H9 (cell line): ENCODE data around the gene KAT2B. TPM values are rescaled to one million over a fixed set of nuclear protein-coding genes. Genes with fewer than 3 reads are reported as not detected.

ENCODE experiments used
- DNase-seq: peaks from one replicate; pipeline ENCODE4 v3.0.0-alpha.2; 2017
- H2AFZ ChIP-seq: one replicate; pipeline ENCODE4 v1.6.1; 2013; ENCODE audit warnings: mild to moderate bottlenecking, low read length, control low read depth, moderate library complexity
- H2AK5ac ChIP-seq: 2 replicates; pipeline ENCODE4 v1.6.1; 2013; ENCODE audit warnings: low read length, control low read depth, mixed read lengths; ENCODE audit not compliant: insufficient read length
- H2BK120ac ChIP-seq: one replicate; pipeline ENCODE4 v1.6.1; 2013; ENCODE audit warnings: low read depth, mild to moderate bottlenecking, low read length, control low read depth, inconsistent platforms; ENCODE audit not compliant: poor library complexity, severe bottlenecking
- H2BK12ac ChIP-seq: 2 replicates; pipeline ENCODE4 v1.6.1; 2013; ENCODE audit warnings: low read length, control low read depth, mixed read lengths, low read depth; ENCODE audit not compliant: insufficient read length
- H2BK15ac ChIP-seq: 2 replicates; pipeline ENCODE4 v1.6.1; 2013; ENCODE audit warnings: low read depth, low read length, control low read depth
- H2BK20ac ChIP-seq: one replicate; pipeline ENCODE4 v1.6.1; 2013; ENCODE audit warnings: low read depth, mild to moderate bottlenecking, low read length, control low read depth, inconsistent platforms; ENCODE audit not compliant: poor library complexity, severe bottlenecking
- H2BK5ac ChIP-seq: 2 replicates; pipeline ENCODE4 v1.6.1; 2013; ENCODE audit warnings: low read length, control low read depth, mixed read lengths; ENCODE audit not compliant: insufficient read length
- H3K14ac ChIP-seq: 2 replicates; pipeline ENCODE4 v1.6.1; 2013; ENCODE audit warnings: low read length, control low read depth; ENCODE audit not compliant: insufficient read depth
- H3K18ac ChIP-seq: 2 replicates; pipeline ENCODE4 v1.6.1; 2013; ENCODE audit warnings: low read depth, mild to moderate bottlenecking, mixed read lengths, low read length, control low read depth; ENCODE audit not compliant: insufficient read length
- H3K23ac ChIP-seq: 2 replicates; pipeline ENCODE4 v1.6.1; 2013; ENCODE audit warnings: low read length, control low read depth, mixed read lengths, low read depth; ENCODE audit not compliant: insufficient read length
- H3K23me2 ChIP-seq: 2 replicates; pipeline ENCODE4 v1.6.1; 2013; ENCODE audit warnings: low read depth, mild to moderate bottlenecking, mixed read lengths, low read length, control low read depth; ENCODE audit not compliant: insufficient read length, poor library complexity, severe bottlenecking
- H3K27ac ChIP-seq: 2 replicates; pipeline ENCODE4 v1.5.1; 2013; ENCODE audit warnings: low read length, control low read depth, mixed read lengths, low read depth; ENCODE audit not compliant: insufficient read length
- H3K27me3 ChIP-seq: 2 replicates; pipeline ENCODE4 v1.6.1; 2013; ENCODE audit warnings: low read length, control low read depth, inconsistent platforms; ENCODE audit not compliant: insufficient read depth
- H3K4ac ChIP-seq: 2 replicates; pipeline ENCODE4 v1.6.1; 2013; ENCODE audit warnings: low read depth, mild to moderate bottlenecking, control low read depth, inconsistent platforms, low read length, moderate library complexity
- H3K4me1 ChIP-seq: 2 replicates; pipeline ENCODE4 v1.6.1; 2013; ENCODE audit warnings: low read length, control low read depth, inconsistent platforms; ENCODE audit not compliant: insufficient read depth
- H3K4me2 ChIP-seq: 2 replicates; pipeline ENCODE4 v1.6.1; 2013; ENCODE audit warnings: low read length, control low read depth, mixed read lengths; ENCODE audit not compliant: insufficient read length, insufficient read depth
- H3K56ac ChIP-seq: 2 replicates; pipeline ENCODE4 v1.6.1; 2013; ENCODE audit warnings: low read depth, mild to moderate bottlenecking, mixed read lengths, low read length, control low read depth; ENCODE audit not compliant: insufficient read length
- H3K79me1 ChIP-seq: 2 replicates; pipeline ENCODE4 v1.6.1; 2013; ENCODE audit warnings: low read depth, mild to moderate bottlenecking, moderate library complexity, low read length, control low read depth, inconsistent platforms; ENCODE audit not compliant: insufficient read depth, poor library complexity, severe bottlenecking
- H3K79me2 ChIP-seq: 2 replicates; pipeline ENCODE4 v1.6.1; 2013; ENCODE audit warnings: low read length, control low read depth, inconsistent platforms; ENCODE audit not compliant: insufficient read depth
- H3K9ac ChIP-seq: 2 replicates; pipeline ENCODE4 v1.6.1; 2013; ENCODE audit warnings: low read length, control low read depth, mixed read lengths; ENCODE audit not compliant: insufficient read length; ENCODE audit errors: extremely low read depth
- H3K9me3 ChIP-seq: one replicate; pipeline ENCODE4 v1.6.1; 2013; ENCODE audit warnings: low read depth, low read length, inconsistent platforms; ENCODE audit not compliant: control insufficient read depth
- H3T11ph ChIP-seq: one replicate; pipeline ENCODE4 v1.6.1; 2013; ENCODE audit warnings: mild to moderate bottlenecking, low read length, control low read depth, inconsistent platforms
- H4K20me1 ChIP-seq: one replicate; pipeline ENCODE4 v1.6.1; 2013; ENCODE audit not compliant: control insufficient read depth, insufficient read length, insufficient read depth
- H4K5ac ChIP-seq: 2 replicates; pipeline ENCODE4 v1.6.1; 2013; ENCODE audit warnings: low read depth, mild to moderate bottlenecking, mixed read lengths, low read length, control low read depth; ENCODE audit not compliant: insufficient read length
- H4K8ac ChIP-seq: replicated peaks from 2 replicates; pipeline ENCODE4 v1.6.1; 2013; ENCODE audit warnings: low read length, control low read depth, mixed read lengths, low read depth; ENCODE audit not compliant: insufficient read length
- H4K91ac ChIP-seq: 2 replicates; pipeline ENCODE4 v1.6.1; 2013; ENCODE audit warnings: low read depth, mild to moderate bottlenecking, moderate library complexity, mixed read lengths, low read length, control low read depth; ENCODE audit not compliant: insufficient read length
- H3K27ac Mint-ChIP-seq, 3 experiments: 2 replicates in 2 of 3; 3 replicates in 1 of 3; pipeline ENCODE4 v1.8.0; 2020 to 2021; ENCODE audit warnings: mixed read lengths in 3 of 3, mild to moderate bottlenecking in 1 of 3, moderate library complexity in 1 of 3
- H3K27me3 Mint-ChIP-seq: 2 replicates; pipeline ENCODE4 v1.8.0; 2021; ENCODE audit warnings: low read depth, mild to moderate bottlenecking, moderate library complexity, mixed read lengths
- H3K36me3 Mint-ChIP-seq, 3 experiments: 2 replicates in 2 of 3; 3 replicates in 1 of 3; pipeline ENCODE4 v1.8.0; 2020 to 2021; ENCODE audit warnings: low read depth in 3 of 3, mixed read lengths in 3 of 3; ENCODE audit not compliant: insufficient read depth in 1 of 3
- H3K4me1 Mint-ChIP-seq, 2 experiments: 2 replicates each; pipeline ENCODE4 v1.8.0; 2020; ENCODE audit warnings: mixed read lengths in 2 of 2
- H3K4me3 Mint-ChIP-seq, 2 experiments: 2 replicates in 1 of 2; 3 replicates in 1 of 2; pipeline ENCODE4 v1.8.0; 2020 to 2021; ENCODE audit warnings: mild to moderate bottlenecking in 2 of 2, mixed read lengths in 2 of 2, moderate library complexity in 1 of 2
- H3K9me3 Mint-ChIP-seq, 2 experiments: 2 replicates in 1 of 2; 3 replicates in 1 of 2; pipeline ENCODE4 v1.8.0; 2020; ENCODE audit warnings: mild to moderate bottlenecking in 2 of 2, mixed read lengths in 2 of 2, moderate library complexity in 1 of 2
- CTCF ChIP-seq: fragments of 200-600 bp; sonication (generic); conservative IDR thresholded peaks from 3 replicates; pipeline ENCODE4 v1.8.0; 2021; ENCODE audit warnings: antibody characterized with exemption, mild to moderate bottlenecking
- WGBS: extraction: QIAGEN DNeasy Blood & Tissue Kit; methylation state at CpG from one replicate; pipeline ENCODE4 v1.1.7; 2013; ENCODE audit warnings: missing lambda C conversion rate, low lambda C conversion rate, mixed read lengths; ENCODE audit not compliant: insufficient read length; ENCODE audit errors: extremely low coverage; 5-methylcytosine and 5-hydroxymethylcytosine counted together
- total RNA-seq: library from RNA; stranded (reverse); gene quantifications from 2 replicates; pipeline ENCODE4 v1.2.1, GENCODE V29; 2021

KAT2B gene
- total RNA-seq, 1 experiment from 2014 or later, result 6.3 TPM

GRCh38 chr3:20148466-20148865, 108.2 kb downstream of the KAT2B start:
- H3K9me3 Mint-ChIP-seq, result no peaks in the 10 kb centered on the region

More at GRCh38 chr3:20148466-20148865, 108.2 kb downstream of the KAT2B start:
- Histone ChIP-seq H2AFZ (no peak overlapping the region), H4K20me1 (no peaks in the 10 kb centered on the region), H3K14ac (no peak overlapping the region), H2BK120ac (no peak overlapping the region), H3K4me2 (no peak overlapping the region), H4K5ac (no peak overlapping the region), H3K79me2 (no peaks in the 10 kb centered on the region), H3K27me3 (no peaks in the 10 kb centered on the region), H2BK15ac (no peak overlapping the region), H3K79me1 (no peaks in the 10 kb centered on the region), H2AK5ac (no peak overlapping the region), H3T11ph (no peak overlapping the region), H3K23ac (no peak overlapping the region), H4K91ac (no peak overlapping the region), H3K56ac (no peak overlapping the region), H2BK5ac (no peak overlapping the region), H3K27ac (no peak overlapping the region), H3K18ac (no peak overlapping the region), H3K23me2 (no peaks in the 10 kb centered on the region), H3K9ac (no peak overlapping the region), H4K8ac (no peak overlapping the region), H2BK20ac (no peak overlapping the region), H3K4ac (no peak overlapping the region), H2BK12ac (no peak overlapping the region), H3K9me3 (no peaks in the 10 kb centered on the region), H3K4me1 (no peaks in the 10 kb centered on the region)
- no peak for TF ChIP-seq CTCF
- WGBS, result no CpG with 5 or more reads among the region's 10 CpGs
- peaks cover 0 to 2% (median 0%) of the 10 kb centered on the region in 3 experiments; a peak in 1 of 7 replicates for H3K36me3 Mint-ChIP-seq
- H3K4me1 Mint-ChIP-seq, result no peaks in the 10 kb centered on the region; a peak in 1 of 4 replicates
- H3K27me3 Mint-ChIP-seq, result no peaks in the 10 kb centered on the region
- no peak for DNase-seq
- no peak overlapping the region for H3K4me3 Mint-ChIP-seq
- peak overlapping the region in 1 of 3 experiments; percentile 37; a peak in 1 of 7 replicates for H3K27ac Mint-ChIP-seq
